Adipose tissue (tissue), 3 donors: Measurements from ENCODE around the gene CAPN2. TPM values are rescaled to one million over a fixed set of nuclear protein-coding genes. Genes with fewer than 3 reads are reported as not detected.

Experiments used
- H3K27ac ChIP-seq: one replicate; pipeline ENCODE4 v1.5.1; 2013; ENCODE audit warnings: low read depth, low read length
- WGBS, 3 donors: extraction: QIAGEN DNeasy Blood & Tissue Kit; methylation state at CpG; one replicate each; pipeline ENCODE4 v1.1.7; 2013; 5-methylcytosine and 5-hydroxymethylcytosine counted together
- polyA plus RNA-seq, 3 donors: library from polyadenylated mRNA; stranded (reverse); fragments of 200-250 nt; gene quantifications; one replicate each; pipeline ENCODE4 v1.2.3, GENCODE V29; 2013
- donor health status: healthy with polysubstance abuse.
- donor health status: Bipolar disorder and iron deficiency.
- donor health status: healthy.

The CAPN2 gene
- polyA plus RNA-seq, result 100 to 1,000 TPM in 2 of 3 donors, 10 to 100 TPM in 1; 36.2 to 179 (median 115) TPM

DNA sequence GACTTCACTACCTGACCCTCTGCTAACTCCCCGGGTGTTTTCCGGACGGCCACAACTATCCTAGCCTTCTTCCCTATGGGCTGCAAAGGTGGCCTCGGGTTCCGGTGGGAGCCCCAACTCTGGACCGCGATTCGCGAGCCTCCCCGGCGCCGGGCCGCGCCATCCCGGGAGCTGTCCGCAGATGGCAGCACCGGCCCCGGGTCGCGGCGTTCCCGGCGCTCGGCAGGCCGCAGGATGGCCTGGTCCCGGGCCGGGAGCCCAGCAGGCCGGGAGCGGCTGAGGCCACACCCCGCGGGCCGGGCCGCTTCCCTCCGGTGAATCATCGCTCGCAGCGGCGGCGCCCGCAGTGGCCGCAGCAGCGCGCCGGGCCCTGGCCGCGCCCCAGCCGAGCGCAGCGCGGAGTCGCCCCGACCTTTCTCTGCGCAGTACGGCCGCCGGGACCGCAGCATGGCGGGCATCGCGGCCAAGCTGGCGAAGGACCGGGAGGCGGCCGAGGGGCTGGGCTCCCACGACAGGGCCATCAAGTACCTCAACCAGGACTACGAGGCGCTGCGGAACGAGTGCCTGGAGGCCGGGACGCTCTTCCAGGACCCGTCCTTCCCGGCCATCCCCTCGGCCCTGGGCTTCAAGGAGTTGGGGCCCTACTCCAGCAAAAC lies at the start of gene CAPN2:
Gene CAPN2, plus strand, starts transcription at position 346 of the 656 bp plus-strand sequence. Its CDS starts 102 bp downstream, at position 448.
- 0 to 1% (median 0%) methylated on average over 60 to 74 of the region's 74 CpGs for WGBS, 3 donors

GRCh38 chr1:223662943-223663342 lies 49.4 kb upstream of the CAPN2 start:
- no peak overlapping the region for H3K27ac ChIP-seq
- WGBS, 3 donors, result 42 to 57% (median 47%) methylated on average over 5 of the region's 5 CpGs

More for the DNA sequence above, at the start of gene CAPN2:
- H3K27ac ChIP-seq, result peak within 1 kb of the TSS; percentile 84

GRCh38 chr1:223664106-223664505 lies 48.2 kb upstream of the CAPN2 start:
- 73 to 77% (median 75%) methylated on average over 5 of the region's 5 CpGs for WGBS, 3 donors
- H3K27ac ChIP-seq, result no peak overlapping the region

DNA sequence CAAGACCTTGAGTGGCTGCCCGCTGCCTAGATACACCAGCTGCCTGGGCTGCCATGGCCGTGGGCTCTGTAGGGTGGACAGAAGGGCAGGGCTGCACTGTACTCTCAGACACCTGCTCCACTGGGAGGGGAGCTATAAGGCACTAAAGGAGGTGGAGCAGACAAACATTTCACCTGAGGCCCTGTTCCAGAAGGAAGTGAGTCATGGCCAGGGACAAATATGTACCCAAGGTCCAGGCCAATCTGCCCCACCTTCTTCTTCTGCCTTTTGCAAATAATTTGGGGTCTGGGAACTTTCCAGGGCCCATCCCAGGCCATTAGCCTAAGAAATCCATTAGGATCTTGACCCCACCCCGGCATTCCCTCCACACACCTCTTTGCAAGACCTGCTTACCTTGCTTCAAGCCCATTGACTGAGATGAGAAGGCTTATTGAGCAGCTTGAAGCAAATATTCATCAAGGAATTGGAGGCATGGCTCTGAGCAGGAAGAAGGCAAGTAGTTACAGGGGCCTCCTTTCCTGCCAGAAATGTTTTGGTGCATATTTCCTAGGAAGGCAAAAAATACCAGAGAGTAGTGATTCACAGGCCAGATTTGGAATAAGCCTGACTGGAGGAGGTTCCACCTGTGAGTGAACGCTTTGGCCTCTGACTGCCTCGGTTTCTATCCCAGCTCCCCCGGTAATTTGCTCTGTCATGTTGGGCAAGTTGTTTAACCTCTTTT lies 46.6 kb upstream of the CAPN2 start, which contains the start of gene CAPN8:
Gene CAPN8, minus strand, starts transcription at position 110 of the 721 bp plus-strand sequence. Its CDS starts 55 bp downstream, at position 55.
- H3K27ac ChIP-seq, result no peak within 1 kb of the TSS
- WGBS, 3 donors, result 63 to 74% (median 67%) methylated on average over 6 of the region's 6 CpGs

GRCh38 chr1:223667484-223668182 lies 44.7 kb upstream of the CAPN2 start:
- WGBS, 3 donors, result 89 to 98% (median 92%) methylated on average over 3 of the region's 3 CpGs

DNA sequence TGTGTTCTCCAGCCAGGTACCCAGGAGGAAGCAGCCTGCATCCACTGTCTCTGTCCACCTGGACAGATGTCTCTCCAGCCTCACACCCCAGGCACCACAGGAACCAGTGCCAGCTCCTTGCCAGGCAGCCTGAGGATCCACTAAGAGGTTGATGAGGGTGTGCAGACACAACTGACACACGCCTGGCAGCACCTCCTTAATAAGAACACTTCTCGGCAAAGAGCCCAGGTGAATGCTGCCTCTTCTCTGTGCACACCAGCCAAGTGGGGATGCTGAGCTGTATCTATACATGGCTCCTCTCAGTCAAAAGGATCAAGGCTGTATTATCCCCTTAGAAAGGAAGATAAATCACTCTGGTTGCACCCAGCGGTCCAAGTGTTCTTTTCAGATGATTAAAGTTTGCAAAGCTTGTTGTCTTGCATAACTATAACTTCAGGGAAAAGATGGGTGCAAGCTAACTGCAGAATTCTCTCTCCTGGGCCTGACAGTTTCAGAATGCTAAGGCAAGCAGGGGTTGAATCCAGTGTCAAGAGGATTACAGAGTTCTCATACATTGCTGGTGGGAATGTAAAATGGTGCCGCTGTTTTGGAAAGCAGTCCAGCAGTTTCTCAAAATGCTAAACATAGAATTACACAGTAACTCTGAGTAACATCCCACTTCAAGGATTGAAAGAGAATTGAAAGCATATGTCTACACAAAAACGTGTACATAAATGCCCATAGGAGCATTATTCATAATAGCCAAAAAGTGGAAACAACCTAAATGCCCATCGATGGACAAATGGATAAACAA lies 43.1 kb upstream of the CAPN2 start:
- 71 to 76% (median 76%) methylated on average over 6 of the region's 6 CpGs for WGBS, 3 donors
- H3K27ac ChIP-seq, result no peak overlapping the region

More at GRCh38 chr1:223667484-223668182, 44.7 kb upstream of the CAPN2 start:
- H3K27ac ChIP-seq, result no peak overlapping the region

- no peak overlapping the region for H3K27ac ChIP-seq
- WGBS, 3 donors, result 69 to 70% (median 69%) methylated on average over 7 of the region's 7 CpGs
Observed at GRCh38 chr1:223670458-223671159, 41.7 kb upstream of the CAPN2 start.

- no peak overlapping the region for H3K27ac ChIP-seq
- WGBS, 3 donors, result 72 to 75% (median 73%) methylated on average over 5 of the region's 5 CpGs
Observed at GRCh38 chr1:223674119-223674890, 38.0 kb upstream of the CAPN2 start.

DNA sequence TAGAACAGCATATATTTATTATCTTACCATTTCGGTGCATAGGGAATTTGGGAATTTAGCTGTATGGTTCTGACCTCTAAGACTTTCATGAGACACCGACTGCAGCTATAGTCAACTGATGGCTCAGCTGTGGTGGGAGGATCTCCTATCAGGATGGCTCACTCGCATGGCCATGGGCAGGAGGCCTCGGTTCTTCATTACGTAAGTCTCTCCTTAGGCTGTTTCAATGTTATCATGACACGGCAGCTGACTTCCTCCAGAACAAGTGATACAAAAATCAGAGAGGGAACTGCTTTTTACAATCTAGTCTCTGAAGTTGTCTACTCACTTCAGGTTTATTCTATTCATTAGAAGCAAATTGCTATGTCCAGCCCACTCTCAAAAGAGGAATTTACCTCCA lies 33.5 kb upstream of the CAPN2 start:
- H3K27ac ChIP-seq, result no peak overlapping the region

GRCh38 chr1:223680188-223680587 lies 32.2 kb upstream of the CAPN2 start:
- H3K27ac ChIP-seq, result no peak overlapping the region
- WGBS, 3 donors, result 90 to 97% (median 96%) methylated on average over 2 of the region's 2 CpGs

More for the DNA sequence above, 33.5 kb upstream of the CAPN2 start:
- WGBS, 3 donors, result 60 to 79% (median 62%) methylated on average over 6 of the region's 6 CpGs

GRCh38 chr1:223682502-223682901 lies 29.8 kb upstream of the CAPN2 start:
- 88 to 94% (median 90%) methylated on average over 3 of the region's 3 CpGs for WGBS, 3 donors
- no peak overlapping the region for H3K27ac ChIP-seq

GRCh38 chr1:223683586-223684487 lies 28.5 kb upstream of the CAPN2 start:
- 66 to 70% (median 67%) methylated on average over 9 of the region's 9 CpGs for WGBS, 3 donors
- H3K27ac ChIP-seq, result no peak overlapping the region

GRCh38 chr1:223684488-223684792 lies 27.9 kb upstream of the CAPN2 start:
- WGBS, 3 donors, result 70 to 86% (median 83%) methylated on average over 3 of the region's 3 CpGs
- no peak overlapping the region for H3K27ac ChIP-seq

GRCh38 chr1:223691121-223691520 lies 21.2 kb upstream of the CAPN2 start:
- H3K27ac ChIP-seq, result no peak overlapping the region
- 69 to 88% (median 80%) methylated on average over 4 of the region's 4 CpGs for WGBS, 3 donors

DNA sequence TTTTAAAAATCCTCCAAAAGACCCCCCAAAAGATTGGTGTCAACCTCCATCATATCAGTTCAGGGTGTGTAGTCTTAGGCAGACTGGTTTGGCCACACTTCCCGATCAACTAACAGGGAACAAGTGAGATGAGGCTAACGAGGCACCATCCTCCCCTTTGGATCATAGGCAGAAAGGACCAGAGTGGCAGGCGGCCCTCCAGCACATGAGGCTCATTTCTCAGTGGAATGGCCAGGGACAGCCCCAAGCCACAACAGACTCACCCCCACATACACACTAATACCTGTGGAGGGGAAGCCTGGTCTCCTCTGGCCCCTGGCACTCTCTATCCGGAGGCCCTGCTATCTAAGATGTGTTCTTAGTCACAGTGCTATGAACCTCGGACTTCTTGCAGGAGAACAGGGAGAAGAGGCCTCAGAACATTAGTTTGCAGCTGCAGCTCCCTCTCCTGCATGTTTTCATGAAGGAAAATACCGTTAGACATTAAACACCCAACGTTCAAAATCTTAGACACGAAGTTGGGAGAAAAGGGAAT lies 17.3 kb upstream of the CAPN2 start:
- 64 to 71% (median 68%) methylated on average over 8 of the region's 8 CpGs for WGBS, 3 donors
- H3K27ac ChIP-seq, result no peak overlapping the region

GRCh38 chr1:223695941-223696340 lies 16.4 kb upstream of the CAPN2 start:
- 54 to 74% (median 58%) methylated on average over 5 of the region's 5 CpGs for WGBS, 3 donors
- H3K27ac ChIP-seq, result no peak overlapping the region
